ENCODE measurements around the gene NFATC1.
A peak's percentile ranks its signal among the peaks of the same experiment; 100 is the strongest.

NFATC1 gene

DNA sequence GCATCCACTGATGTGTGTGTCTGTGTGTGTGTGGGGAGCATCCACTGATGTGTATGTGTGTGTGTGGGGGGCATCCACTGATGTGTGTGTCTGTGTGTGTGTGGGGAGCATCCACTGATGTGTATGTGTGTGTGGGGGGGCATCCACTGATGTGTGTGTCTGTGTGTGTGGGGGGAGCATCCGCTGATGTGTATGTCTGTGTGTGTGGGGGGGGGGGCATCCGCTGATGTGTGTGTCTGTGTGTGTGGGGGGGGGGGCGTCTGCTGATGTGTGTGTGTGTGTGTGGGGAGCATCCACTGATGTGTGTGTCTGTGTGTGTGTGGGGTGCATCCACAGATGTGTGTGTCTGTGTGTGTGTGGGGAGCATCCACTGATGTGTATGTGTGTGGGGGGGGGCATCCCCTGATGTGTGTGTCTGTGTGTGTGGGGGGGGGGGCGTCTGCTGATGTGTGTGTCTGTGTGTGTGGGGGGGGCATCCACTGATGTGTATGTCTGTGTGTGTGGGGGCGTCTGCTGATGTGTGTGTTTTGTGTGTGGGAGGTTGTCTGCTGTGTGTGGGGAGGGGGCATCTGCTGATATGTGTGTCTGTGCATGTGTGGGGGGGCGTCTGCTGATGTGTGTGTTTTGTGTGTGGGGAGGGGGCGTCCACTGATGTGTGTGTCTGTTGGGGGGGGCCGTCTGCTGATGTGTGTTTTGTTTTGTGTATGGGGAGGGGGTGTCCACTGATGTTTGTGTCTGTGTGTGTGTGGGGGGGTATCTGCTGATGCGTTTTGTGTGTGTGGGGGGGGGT lies 125.9 kb downstream of the NFATC1 start:
- DNase-seq (ENCODE audit: low spot score) = no peak

- DNase-seq (ENCODE audit: low spot score) = no peak
Measured at GRCh38 chr18:79522451-79523205, 126.9 kb downstream of the NFATC1 start.

DNA sequence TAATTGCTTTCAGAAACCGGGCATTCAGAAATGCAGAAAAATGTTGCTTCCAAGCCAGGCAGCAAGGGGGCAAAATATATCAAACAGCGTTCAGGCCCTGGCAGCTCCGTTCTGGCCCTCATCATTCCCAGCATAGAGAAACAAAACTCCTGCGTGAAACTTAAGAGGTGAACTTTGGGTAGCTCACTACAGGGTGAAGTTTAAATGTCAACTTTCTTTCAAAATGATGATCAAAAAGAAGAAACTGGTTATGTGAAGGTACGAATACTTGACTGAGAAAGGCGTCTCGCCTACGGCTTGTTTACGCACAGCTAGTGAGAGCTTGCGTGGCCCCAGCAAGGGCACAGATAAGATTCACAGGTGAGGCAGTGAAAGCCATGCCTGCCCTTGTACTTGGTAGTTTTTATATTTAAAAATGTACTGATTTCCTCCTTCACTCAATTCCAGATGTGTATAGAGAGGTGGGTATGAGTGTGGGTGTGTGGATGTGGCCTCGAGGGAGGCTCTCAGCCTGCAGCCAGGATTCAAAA lies 127.5 kb downstream of the NFATC1 start:
- DNase-seq (ENCODE audit: low spot score) = no peak

DNA sequence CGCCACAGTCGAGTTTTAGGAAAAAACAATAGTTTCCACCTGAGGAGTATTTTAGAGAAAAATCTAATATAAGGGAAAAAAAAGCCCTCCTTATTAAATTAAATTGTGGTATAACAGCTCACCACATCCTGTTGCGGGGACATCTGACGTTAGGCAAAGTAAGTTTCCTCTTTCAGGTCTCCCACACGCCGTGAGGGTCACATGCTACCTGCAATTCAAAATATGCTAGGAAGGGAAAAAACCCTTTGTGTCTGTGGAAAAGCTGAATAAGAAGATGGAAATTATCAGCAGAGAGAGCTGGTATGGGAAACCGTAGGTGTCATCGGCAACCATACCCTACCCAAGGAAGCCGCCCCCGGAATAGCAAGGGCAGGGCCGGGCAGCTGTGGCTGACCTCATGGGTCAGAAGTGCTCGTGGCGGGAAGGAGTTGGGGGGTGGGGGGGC lies 128.0 kb downstream of the NFATC1 start:
- no peak for DNase-seq (ENCODE audit: low spot score)

DNA sequence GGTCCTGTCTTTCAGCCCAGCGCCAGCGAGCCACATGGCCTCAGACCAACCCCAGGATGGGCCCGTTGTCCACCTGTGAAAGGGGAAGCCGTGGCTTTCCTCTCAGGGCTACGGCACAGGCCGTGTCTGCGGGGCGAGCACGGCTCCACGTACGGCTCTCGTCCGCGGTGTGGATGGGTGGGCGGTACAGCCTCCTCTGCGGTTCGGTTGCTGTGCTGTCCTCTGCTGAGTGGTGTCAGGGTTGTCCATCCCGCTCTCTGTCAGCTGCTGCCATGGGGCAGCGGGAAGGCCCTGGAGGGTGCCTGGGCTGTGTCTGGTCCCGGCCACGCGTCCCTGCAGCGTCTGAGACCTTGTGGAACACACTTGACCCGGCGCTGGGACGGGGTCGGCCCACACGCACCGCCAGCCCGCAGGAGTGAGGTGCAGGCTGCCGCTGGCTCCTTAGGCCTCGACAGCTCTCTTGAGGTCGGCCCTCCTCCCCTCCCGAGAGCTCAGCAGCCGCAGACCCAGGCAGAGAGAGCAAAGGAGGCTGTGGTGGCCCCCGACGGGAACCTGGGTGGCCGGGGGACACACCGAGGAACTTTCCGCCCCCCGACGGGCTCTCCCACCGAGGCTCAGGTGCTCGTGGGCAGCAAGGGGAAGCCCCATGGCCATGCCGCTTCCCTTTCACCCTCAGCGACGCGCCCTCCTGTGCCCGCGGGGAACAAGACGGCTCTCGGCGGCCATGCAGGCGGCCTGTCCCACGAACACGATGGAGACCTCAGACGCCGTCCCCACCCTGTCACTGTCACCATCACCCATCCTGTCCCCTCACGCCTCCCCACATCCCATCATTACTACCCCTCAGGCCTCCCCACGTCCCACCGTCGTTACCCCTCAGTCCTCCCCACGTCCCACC lies 128.7 kb downstream of the NFATC1 start:
- no peak for DNase-seq (ENCODE audit: low spot score)

DNA sequence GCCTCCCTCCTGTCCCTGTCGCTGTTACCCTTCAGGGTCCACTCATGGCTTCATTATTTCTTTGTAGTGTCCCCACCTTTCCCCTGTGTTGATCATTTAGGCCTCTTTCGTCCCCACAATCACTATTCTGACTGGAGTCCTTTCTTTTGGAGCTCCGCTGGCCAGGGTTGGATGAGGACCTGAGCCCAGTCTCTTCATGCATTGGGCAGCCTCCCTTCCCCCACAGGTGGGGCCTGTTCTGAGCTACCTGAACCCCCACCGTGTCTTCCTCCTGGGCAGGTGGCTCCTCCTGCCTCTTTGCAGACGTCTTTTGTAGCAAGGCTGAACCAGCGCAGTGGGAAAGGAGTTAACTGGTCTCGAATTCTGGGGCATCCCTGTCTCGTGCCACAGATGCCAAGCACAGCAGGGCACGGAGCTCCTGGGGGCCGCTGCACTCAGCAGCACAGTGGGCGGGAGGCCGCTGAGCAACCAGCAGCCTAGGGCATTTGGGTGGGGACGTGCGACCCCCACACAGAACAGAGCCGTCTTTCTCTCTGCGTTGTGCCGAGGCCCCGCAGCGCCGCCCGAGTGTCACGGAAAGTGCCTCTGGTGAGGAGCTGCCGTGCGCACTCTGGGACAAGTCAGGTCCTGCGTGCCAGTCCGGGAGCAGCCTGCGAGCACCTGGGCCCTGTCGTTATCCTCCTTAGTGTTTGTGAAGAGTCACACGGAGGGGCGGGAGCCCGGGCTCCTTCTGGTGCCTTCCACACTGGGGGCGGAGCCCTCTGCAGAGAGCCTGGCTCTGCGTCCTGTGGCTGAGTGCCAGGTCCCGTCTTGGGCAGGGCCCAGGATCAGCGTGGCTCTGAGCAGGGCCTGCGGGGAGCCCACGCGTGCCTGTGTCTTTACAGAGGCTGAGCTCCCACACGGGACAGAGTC lies 130.1 kb downstream of the NFATC1 start:
- no peak for DNase-seq (ENCODE audit: low spot score)

DNA sequence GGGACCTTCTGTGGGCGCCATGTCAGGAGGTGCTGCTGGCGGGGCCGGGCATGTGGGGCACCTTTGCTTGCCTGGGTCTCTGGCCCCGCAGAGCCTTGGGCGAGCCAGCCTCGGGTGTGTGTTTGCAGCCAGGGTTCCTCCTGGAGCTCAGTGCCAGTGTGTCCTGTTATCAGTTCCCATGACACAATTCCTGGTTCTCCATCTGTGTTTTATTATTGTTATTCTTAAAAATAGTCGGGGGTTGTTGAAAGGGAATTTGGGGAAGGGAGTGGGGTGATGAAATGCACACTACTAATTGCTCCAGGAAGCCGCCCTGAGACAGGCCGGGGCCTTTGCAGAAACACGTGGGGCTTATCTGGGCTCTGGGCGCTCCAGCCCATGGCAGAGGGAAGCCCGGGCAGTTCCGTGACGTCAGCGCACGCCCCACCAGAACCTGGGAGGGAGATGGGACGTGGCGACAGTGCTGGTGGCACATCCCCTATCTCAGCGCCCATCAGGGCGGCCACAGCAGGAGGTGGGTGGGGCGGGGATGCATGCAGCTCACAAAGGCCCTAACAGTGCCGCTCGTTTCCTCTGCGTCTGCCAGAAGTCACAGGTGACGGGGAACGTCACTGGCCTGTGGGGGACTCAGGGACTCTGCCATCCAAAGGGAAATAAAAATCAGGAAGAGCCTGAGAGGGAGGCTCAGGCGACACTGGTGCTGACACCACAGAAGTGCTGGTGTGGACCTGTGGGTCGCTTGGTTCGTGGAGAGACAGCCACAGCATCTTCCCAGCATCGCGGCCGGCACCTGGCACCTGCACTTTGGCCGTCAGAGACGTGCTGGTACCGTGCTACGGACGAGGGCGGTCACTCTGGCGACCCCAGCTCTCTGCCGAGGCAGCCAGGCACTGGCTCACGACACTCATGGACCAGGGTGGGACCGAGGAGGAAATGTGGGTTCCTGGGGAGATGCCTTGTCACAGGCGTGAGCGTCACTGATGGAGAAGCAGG lies 131.0 kb downstream of the NFATC1 start:
- no peak for DNase-seq (ENCODE audit: low spot score)

GRCh38 chr18:79527656-79528315 lies 132.1 kb downstream of the NFATC1 start:
- DNase-seq (ENCODE audit: low spot score) = no peak

- DNase-seq (ENCODE audit: low spot score) = no peak
Measured at GRCh38 chr18:79528316-79528695, 132.6 kb downstream of the NFATC1 start.

- DNase-seq (ENCODE audit: low spot score) = peak; percentile 68
Measured at GRCh38 chr18:79528846-79529245, 133.1 kb downstream of the NFATC1 start.

DNA sequence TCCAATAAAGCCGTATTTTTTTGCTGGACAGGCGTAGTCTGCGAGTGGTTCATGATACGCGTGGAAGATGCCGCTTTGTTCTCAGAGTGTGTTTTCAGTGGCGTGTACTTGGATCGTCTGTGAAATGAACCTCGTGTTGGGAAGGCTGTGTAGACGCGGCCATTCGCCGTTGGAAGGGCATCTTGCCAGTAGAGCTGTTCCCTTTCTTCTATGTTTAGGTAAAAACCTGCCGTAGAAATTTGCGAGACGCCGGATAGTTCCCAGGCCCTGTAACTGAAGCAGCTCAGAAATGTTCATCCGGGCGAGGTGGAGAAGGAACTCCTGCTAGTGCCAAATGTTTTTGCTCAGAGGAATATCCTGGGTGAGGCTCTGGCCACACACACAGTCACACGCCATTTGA lies 133.6 kb downstream of the NFATC1 start:
- DNase-seq (ENCODE audit: low spot score) = no peak

- no peak for DNase-seq (ENCODE audit: low spot score)
Measured at GRCh38 chr18:79529991-79530390, 134.3 kb downstream of the NFATC1 start.

DNA sequence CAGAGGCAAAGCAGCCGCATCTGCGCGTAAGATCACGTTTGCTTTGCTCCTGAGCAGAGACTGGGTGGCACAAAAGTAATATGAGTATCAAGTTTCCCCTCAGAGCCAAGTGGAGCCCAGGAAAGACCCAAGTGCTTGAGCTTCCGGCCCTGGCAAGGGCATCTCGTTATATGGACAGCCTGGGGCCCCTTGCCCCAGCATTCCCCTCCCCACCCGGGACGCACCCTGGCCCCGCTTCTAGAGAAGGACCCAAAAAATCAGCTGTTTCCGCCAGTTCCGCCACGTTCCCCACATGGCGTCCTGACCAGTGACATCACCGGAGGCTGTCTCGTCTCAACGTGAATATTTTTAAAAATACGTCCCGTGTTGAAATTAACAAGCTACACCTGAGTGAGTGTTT lies 135.1 kb downstream of the NFATC1 start:
- DNase-seq (ENCODE audit: low spot score) = no peak

DNA sequence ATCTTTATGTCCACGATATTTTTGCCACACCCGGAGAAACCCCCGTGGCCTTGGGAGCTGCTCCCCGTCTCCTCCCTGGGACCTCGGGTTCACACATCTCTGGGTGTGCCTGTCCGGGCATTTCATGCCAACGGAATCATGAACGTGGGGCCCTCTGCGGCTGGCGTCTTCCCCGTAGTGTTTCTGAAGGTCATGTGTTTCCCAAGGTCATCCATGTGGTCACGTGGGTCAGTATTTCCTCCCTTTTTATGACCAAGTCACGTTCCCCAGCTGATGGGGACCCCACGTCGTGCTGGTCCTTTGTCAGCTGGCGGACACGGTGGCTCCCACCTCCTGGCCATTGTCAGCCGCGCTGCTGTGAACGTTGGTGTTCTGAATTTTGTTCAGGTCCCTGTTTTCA lies 135.7 kb downstream of the NFATC1 start:
- DNase-seq (ENCODE audit: low spot score) = no peak

- DNase-seq (ENCODE audit: low spot score) = no peak
Measured at GRCh38 chr18:79531926-79532312, 136.2 kb downstream of the NFATC1 start.

DNA sequence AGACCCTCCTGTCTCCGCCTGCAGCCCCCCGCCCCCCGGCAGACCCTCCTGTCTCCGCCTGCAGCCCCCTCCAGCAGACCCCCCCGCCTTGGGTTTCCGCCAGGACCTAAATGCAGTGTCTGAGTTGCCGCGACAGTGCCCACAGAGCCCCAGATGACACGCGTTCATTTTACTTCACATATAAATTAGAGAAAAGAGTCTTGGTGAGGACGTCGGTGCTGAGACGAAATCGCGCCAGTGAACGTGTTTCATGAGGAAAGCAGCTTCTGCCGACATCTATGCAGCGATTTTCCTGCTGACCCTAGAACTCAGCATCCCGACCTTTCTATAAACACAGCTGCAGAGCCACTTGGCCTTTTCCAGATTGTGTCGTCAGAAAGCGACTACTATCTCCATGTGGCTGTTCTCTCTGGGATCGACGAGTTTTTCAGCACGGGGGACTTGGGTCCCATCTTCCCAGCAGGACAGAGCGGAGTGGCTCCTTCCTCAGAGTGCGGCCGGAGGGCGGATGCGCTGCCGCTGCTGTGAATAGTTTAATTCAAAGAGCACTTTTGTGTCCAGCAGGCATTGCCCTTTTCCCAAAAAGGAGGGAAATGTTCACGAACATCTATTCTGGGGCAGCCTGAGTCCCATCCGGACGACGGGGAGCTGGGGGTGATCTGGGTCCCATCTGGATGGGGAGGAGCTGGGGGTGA lies 136.7 kb downstream of the NFATC1 start:
- DNase-seq (ENCODE audit: low spot score) = no peak

DNA sequence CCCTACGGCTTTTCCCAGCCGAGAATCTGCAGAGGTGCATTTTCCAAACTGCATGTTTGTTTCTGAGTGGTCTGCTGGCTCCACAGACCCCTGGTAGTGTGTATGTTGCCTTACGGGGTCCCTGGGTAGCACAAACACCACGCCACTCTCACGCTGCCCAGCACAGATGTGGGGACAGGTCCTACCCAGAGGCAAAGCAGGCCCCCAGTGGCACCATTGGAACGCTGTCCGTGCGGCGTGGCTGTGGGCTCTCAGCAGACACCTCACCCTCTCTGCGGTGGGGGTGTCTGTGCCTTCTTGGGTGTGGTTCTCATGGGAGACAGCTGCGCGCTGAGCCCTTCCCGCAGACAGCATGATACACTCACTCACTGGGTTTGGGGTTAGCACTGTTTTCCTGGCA lies 137.4 kb downstream of the NFATC1 start:
- no peak for DNase-seq (ENCODE audit: low spot score)

GRCh38 chr18:79533591-79533990 lies 137.9 kb downstream of the NFATC1 start:
- no peak for DNase-seq (ENCODE audit: low spot score)
